IPS DF 6.9 (cell line): ENCODE results near the gene CNOT10.
"Not testable (repeated sequence)": the region's sequence is repeated elsewhere in the genome, so short reads cannot be mapped to it uniquely, and the experiment has no call there.

Experiments used
- DNase-seq: peaks from one replicate; pipeline ENCODE4 v3.0.0-alpha.2; 2013; ENCODE audit warnings: low read depth, low spot score
- H3K27ac ChIP-seq: one replicate; pipeline ENCODE4 v1.5.1; 2013; ENCODE audit warnings: low read length, control low read depth
- H3K27me3 ChIP-seq: 2 replicates; pipeline ENCODE4 v1.6.1; 2013; ENCODE audit warnings: mild to moderate bottlenecking, low read length; ENCODE audit not compliant: control insufficient read depth, insufficient read depth
- H3K36me3 ChIP-seq: 2 replicates; pipeline ENCODE4 v1.6.1; 2013; ENCODE audit warnings: low read length; ENCODE audit not compliant: control insufficient read depth, insufficient read depth
- H3K4me1 ChIP-seq: 2 replicates; pipeline ENCODE4 v1.6.1; 2013; ENCODE audit warnings: low read length; ENCODE audit not compliant: control insufficient read depth, insufficient read depth
- H3K4me3 ChIP-seq: 2 replicates; pipeline ENCODE4 v1.5.1; 2013; ENCODE audit warnings: mild to moderate bottlenecking, low read length
- H3K9me3 ChIP-seq: 2 replicates; pipeline ENCODE4 v1.6.1; 2013; ENCODE audit warnings: low read length, inconsistent platforms; ENCODE audit not compliant: control insufficient read depth, insufficient read depth
- whole genome bisulfite sequencing: extraction: QIAGEN DNeasy Blood & Tissue Kit; methylation state at CpG from one replicate; pipeline ENCODE4 v1.1.7; 2013; ENCODE audit warnings: mixed read lengths, missing lambda C conversion rate; ENCODE audit not compliant: insufficient read length, insufficient coverage; 5-methylcytosine and 5-hydroxymethylcytosine counted together

Gene CNOT10

GRCh38 chr3:32708672-32709283 lies 23.8 kb downstream of the CNOT10 start:
- H3K27ac ChIP-seq, result no peak overlapping the region
- WGBS, result no CpG with 5 or more reads among the region's 3 CpGs
- H3K27me3 ChIP-seq, result no peaks in the 10 kb centered on the region
- no peaks in the 10 kb centered on the region for H3K9me3 ChIP-seq
- H3K36me3 ChIP-seq, result peaks cover 4% of the 10 kb centered on the region; the same call in 1 of the 2 replicates
- no peak for DNase-seq
- H3K4me1 ChIP-seq, result no peaks in the 10 kb centered on the region
- H3K4me3 ChIP-seq, result no peak overlapping the region

- Histone ChIP-seq H3K36me3 (peaks cover 4% of the 10 kb centered on the region; the same call in 1 of the 2 replicates), H3K9me3 (no peaks in the 10 kb centered on the region), H3K4me1 (no peaks in the 10 kb centered on the region), H3K27me3 (no peaks in the 10 kb centered on the region), H3K27ac (no peak overlapping the region), H3K4me3 (no peak overlapping the region)
- no CpG with 5 or more reads among the region's 3 CpGs for WGBS
- no peak for DNase-seq
These were observed 24.4 kb downstream of the CNOT10 start for GRCh38 chr3:32709346-32709745.

- H3K4me1 ChIP-seq, result no peaks in the 10 kb centered on the region
- H3K9me3 ChIP-seq, result no peaks in the 10 kb centered on the region
- no peaks in the 10 kb centered on the region for H3K27me3 ChIP-seq
- no peak overlapping the region for H3K27ac ChIP-seq
- WGBS, result no CpG with 5 or more reads among the region's 1 CpG
- DNase-seq, result no peak
- peaks cover 4% of the 10 kb centered on the region; the same call in 1 of the 2 replicates for H3K36me3 ChIP-seq
- H3K4me3 ChIP-seq, result no peak overlapping the region
These were observed 27.6 kb downstream of the CNOT10 start for GRCh38 chr3:32712506-32713055.

- Histone ChIP-seq H3K27me3 (no peaks in the 10 kb centered on the region), H3K9me3 (no peaks in the 10 kb centered on the region), H3K4me3 (no peak overlapping the region), H3K27ac (no peak overlapping the region), H3K4me1 (no peaks in the 10 kb centered on the region), H3K36me3 (peaks cover 4% of the 10 kb centered on the region; the same call in 1 of the 2 replicates)
- DNase-seq, result no peak
These were observed 28.2 kb downstream of the CNOT10 start for GRCh38 chr3:32713181-32713580.

- DNase-seq, result no peak
- H3K9me3 ChIP-seq, result no peaks in the 10 kb centered on the region
- H3K27me3 ChIP-seq, result no peaks in the 10 kb centered on the region
- no peaks in the 10 kb centered on the region; the same call in 1 of the 2 replicates for H3K36me3 ChIP-seq
- H3K4me1 ChIP-seq, result no peaks in the 10 kb centered on the region
- no peak overlapping the region for H3K27ac ChIP-seq
- no peak overlapping the region for H3K4me3 ChIP-seq
- WGBS, result no CpG with 5 or more reads among the region's 5 CpGs
These were observed 34.3 kb downstream of the CNOT10 start for GRCh38 chr3:32719335-32719734.

- DNase-seq, result no peak
- Histone ChIP-seq H3K4me1 (no peaks in the 10 kb centered on the region), H3K27me3 (no peaks in the 10 kb centered on the region), H3K27ac (no peak overlapping the region), H3K4me3 (no peak overlapping the region), H3K9me3 (no peaks in the 10 kb centered on the region), H3K36me3 (no peaks in the 10 kb centered on the region; the same call in 1 of the 2 replicates)
- no CpG with 5 or more reads among the region's 5 CpGs for WGBS
These were observed 34.9 kb downstream of the CNOT10 start for GRCh38 chr3:32719931-32720330.

GRCh38 chr3:32725721-32726120 lies 40.7 kb downstream of the CNOT10 start:
- H3K27ac ChIP-seq, result no peak overlapping the region
- DNase-seq, result no peak
- H3K36me3 ChIP-seq, result no peaks in the 10 kb centered on the region; the same call in 1 of the 2 replicates

GRCh38 chr3:32733631-32734229 lies 48.7 kb downstream of the CNOT10 start:
- no peaks in the 10 kb centered on the region for H3K27me3 ChIP-seq
- no peak for DNase-seq
- H3K36me3 ChIP-seq, result no peaks in the 10 kb centered on the region; the same call in 1 of the 2 replicates

More at GRCh38 chr3:32725721-32726120, 40.7 kb downstream of the CNOT10 start:
- Histone ChIP-seq H3K27me3 (no peaks in the 10 kb centered on the region), H3K4me1 (no peaks in the 10 kb centered on the region), H3K9me3 (no peaks in the 10 kb centered on the region), H3K4me3 (no peak overlapping the region)

GRCh38 chr3:32734756-32735155 lies 49.8 kb downstream of the CNOT10 start:
- DNase-seq, result no peak
- H3K36me3 ChIP-seq, result no peaks in the 10 kb centered on the region
- no CpG with 5 or more reads among the region's 3 CpGs for WGBS
- H3K9me3 ChIP-seq, result no peaks in the 10 kb centered on the region
- H3K4me1 ChIP-seq, result no peaks in the 10 kb centered on the region; the same call in 1 of the 2 replicates
- no peaks in the 10 kb centered on the region for H3K27me3 ChIP-seq
- no peak overlapping the region for H3K4me3 ChIP-seq
- peak overlapping the region; percentile 69 for H3K27ac ChIP-seq

More at GRCh38 chr3:32733631-32734229, 48.7 kb downstream of the CNOT10 start:
- Histone ChIP-seq H3K9me3 (no peaks in the 10 kb centered on the region), H3K4me1 (no peaks in the 10 kb centered on the region; the same call in 1 of the 2 replicates), H3K4me3 (no peak overlapping the region), H3K27ac (no peak overlapping the region)

- not testable (repeated sequence) for DNase-seq, H3K4me3 ChIP-seq, H3K4me1 ChIP-seq, H3K27ac ChIP-seq, H3K9me3 ChIP-seq, H3K27me3 ChIP-seq, H3K36me3 ChIP-seq
- WGBS, result no CpG with 5 or more reads among the region's 6 CpGs
These were observed 58.5 kb downstream of the CNOT10 start for GRCh38 chr3:32743470-32743869.

- Histone ChIP-seq H3K36me3 (no peaks in the 10 kb centered on the region), H3K27me3 (no peaks in the 10 kb centered on the region), H3K27ac (no peak overlapping the region), H3K4me3 (no peak overlapping the region), H3K4me1 (no peaks in the 10 kb centered on the region), H3K9me3 (no peaks in the 10 kb centered on the region; the same call in 1 of the 2 replicates)
- WGBS, result no CpG with 5 or more reads among the region's 2 CpGs
- no peak for DNase-seq
These were observed 58.9 kb downstream of the CNOT10 start for GRCh38 chr3:32743934-32744333.
